GDM1 (cell line): ENCODE measurements around the gene NPHS1.
"Not testable (repeated sequence)": the region's sequence is repeated elsewhere in the genome, so short reads cannot be mapped to it uniquely, and the experiment has no call there.

Experiments
- DNase-seq: peaks from one replicate; lab custom pipeline; 2025; lab: John Stamatoyannopoulos, UW

NPHS1 gene

DNA sequence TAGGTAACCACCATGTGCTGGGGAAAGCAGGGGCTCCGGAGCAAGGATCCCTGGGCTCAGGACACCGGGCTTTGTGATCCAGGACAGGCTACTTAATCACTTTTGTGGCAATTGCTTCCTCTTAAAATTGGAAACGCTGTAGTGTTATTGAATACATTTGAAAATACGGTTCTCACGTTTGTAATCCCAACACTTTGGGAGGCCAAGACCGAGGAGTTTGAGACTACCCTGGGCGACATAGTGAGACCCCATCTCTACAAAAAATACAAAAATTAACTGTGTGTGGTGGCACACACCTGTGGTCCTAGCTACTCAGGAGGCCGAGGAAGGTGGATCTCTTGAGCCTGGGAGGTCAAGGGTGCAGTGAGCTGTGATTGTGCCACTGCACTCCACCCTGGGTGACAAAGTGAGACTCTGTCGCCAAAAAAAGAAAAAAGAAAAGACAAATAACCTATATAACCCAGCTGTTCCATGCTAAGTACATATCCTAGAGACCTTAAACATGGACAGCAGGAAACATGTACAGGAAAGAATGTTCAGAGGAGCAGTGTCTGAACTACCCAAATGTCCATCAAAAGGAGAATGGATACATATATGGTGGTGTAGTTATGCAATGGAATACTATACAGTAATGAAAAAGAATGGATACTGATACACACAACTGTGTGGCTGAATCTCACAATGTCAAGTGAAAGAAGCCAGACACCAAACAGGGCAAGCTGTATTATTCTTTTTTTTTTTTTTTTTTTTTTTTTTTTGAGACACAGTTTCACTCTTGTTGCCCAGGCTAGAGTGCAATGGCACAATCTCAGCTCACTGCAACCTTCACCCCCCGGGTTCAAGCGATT is 39.0 kb downstream of the NPHS1 start:
- no peak for DNase-seq

- DNase-seq: no peak
Measured at GRCh38 chr19:35812220-35813042, 39.9 kb downstream of the NPHS1 start, which contains the start of gene PRODH2. PRODH2 (minus strand) TSS chr19:35812845; CDS start chr19:35812805, 40 bp downstream.

- no peak for DNase-seq
Measured at GRCh38 chr19:35811317-35812219, 40.7 kb downstream of the NPHS1 start.

- no peak for DNase-seq
Measured at GRCh38 chr19:35807633-35808032, 44.7 kb downstream of the NPHS1 start.

DNA sequence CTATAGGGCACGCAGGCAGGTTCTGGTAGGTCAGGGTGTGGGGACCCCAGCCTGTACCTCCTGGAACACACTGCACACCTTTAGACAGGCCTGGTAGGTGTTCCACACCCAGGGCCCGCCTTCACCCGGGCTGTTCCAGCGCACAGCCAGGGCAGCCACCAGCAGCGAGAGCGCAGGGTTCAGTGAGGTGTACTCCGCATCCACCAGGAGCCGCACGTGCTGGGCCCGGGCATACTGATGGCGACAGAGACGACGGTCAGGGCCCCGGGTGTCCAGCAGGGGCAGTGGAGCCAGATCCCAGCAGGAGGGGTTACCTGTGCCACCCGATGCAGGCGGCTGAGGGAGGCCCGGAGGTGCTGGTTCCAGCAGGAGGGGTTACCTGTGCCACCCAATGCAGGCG is 45.7 kb downstream of the NPHS1 start:
- no peak for DNase-seq

DNA sequence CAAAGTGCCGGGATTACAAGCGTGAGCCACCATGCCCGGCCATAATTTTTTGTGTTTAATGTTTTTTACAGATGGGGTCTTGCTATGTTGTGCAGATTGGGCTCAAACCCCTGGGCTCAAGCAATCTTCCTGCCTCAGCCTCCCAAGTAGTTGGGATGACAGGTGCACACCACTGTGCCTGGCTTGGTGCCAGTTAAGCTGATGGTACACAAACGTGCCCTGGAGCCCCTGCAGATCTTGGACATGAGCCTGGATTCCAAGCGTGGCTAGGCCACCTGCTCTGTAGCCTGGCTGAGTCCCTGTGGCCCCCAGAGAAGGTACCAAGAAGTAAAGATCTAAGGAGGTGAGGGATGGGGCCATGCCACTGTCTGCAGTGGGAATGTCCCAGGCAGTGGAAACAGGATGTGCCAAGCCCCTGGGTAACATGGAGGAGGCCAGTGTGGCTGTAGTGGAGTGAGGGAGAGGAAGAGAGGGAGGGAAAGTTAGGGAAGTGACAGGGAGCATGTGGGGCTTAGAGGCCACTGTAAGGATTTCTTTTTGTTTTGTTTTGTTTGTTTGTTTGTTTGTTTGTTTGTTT is 46.7 kb downstream of the NPHS1 start:
- no peak for DNase-seq

- no peak for DNase-seq
Measured at GRCh38 chr19:35801828-35802227, 50.5 kb downstream of the NPHS1 start.

DNA sequence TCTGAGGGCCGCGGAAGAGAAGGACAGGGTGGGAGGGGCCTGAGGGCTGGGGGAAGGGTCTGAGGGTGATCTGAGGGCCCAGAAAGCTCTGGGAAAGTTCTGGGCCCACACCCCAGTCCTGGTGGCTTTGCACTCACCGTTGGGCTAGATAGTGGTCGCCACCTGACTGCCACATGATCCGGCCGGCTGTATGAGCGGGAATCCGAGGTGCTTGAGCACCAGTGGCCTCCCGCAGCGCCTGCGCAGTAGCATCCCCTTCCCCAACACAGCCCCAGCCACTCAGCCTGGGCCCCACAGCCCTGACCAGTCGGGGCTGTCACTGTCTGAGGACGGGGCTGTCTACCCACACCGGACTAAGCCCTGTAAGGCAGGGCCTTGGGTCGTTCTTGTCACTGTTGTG is 54.6 kb downstream of the NPHS1 start:
- DNase-seq: no peak

DNA sequence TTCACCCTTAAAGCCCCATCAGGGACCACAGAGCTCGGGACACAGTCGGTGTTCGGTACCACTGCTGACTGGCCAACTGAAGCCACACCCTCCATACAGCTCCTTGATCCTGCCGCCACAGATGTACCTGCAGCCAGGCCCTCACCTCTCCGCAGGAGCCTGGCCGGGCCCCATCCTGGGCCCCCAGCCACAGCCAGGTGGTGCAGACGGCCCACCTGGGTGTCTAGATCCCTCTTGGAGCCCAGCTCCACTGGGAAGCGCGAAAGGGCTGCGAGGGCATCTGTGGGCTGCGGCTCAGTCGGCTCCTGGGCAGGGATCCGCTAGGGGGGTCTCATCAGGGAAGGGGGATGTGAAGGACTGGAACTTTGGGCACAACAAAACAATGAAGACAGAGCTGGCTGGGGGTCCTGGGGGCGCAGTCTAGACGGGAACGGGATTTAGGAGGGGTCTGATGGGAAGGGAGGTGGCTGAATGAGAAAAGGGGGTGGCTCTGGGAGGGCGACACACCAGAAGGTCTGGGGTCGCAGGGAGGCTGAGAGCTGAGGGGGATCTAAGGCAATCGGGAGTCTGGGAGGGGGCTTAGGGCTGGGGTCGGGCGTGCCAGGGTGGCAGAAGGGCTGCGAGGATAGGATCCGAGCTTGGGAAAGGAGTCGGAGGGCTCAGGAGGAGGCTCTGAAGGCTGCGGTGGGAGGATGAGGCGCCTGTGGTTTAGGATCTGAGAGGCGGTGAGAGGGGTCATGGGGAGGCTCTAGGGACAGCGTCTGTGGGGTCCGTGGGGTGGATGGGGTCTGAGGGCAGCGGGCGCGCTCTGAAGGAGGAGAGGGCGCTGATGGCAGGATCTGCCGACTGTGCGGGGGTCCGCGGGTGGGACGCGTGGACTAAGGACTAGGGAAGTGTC is 55.4 kb downstream of the NPHS1 start:
- no peak for DNase-seq

- not testable (repeated sequence) for DNase-seq
Measured at GRCh38 chr19:35795564-35795963, 56.7 kb downstream of the NPHS1 start.

GRCh38 chr19:35793381-35794165 is 58.7 kb downstream of the NPHS1 start:
- DNase-seq: no peak

- no peak for DNase-seq
Measured at GRCh38 chr19:35792888-35793287, 59.4 kb downstream of the NPHS1 start.

- DNase-seq: no peak
Measured at GRCh38 chr19:35792312-35792711, 60.0 kb downstream of the NPHS1 start.

- DNase-seq: no peak
Measured at GRCh38 chr19:35791814-35792279, 60.5 kb downstream of the NPHS1 start.

- DNase-seq: no peak
Measured at GRCh38 chr19:35790981-35791813, 61.1 kb downstream of the NPHS1 start.

DNA sequence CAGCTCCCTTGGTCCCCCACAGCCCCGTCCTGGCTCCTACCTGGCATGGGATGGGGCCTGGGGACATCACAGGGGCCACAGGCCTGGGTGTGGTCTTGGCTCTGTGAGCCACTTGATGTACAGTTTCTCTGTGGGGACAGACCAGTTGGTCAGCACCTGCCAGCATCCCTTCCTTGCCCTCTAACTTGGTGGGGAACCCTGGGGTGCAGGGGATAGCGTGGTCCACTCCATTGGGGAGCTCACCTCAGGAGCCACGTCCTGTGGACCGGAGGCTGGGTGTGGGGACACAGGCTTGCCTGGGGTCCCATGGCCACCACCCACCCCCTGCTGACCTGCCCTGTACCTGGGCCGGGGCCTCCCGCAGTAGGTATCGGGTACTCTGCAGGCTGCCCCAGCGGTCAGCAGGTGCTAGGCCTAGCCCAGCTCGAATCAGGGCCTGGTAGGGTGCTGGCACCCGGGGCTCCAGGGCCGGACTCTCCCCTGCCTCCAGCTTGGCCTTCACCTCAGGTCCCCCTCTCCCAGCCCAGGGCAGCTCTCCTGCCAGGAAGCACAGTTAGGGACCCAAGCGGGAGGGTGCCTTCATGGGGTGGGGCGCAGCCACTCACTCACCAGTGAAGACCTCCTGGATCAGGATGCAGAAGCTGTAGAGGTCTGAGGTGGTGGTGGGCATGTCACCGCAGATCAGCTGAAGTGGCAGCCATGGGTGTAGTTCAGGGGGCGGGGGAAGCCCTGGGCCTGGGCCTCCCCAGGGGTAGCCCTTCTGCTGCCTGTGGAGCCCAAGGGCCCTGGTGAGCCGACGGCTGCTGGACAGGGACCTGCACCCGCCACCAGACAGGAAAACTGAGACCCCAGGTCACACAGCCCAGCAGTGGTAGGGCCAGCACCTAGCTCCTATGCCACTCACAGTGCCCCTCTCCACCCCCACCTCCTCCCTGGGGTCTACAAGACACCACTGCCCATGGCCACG is 62.0 kb downstream of the NPHS1 start:
- DNase-seq: no peak

GRCh38 chr19:35789195-35789977 is 62.9 kb downstream of the NPHS1 start:
- DNase-seq: no peak
